HT-29 (cell line): ENCODE data around the gene PTGDS. TPM values are rescaled to one million over a fixed set of nuclear protein-coding genes. Genes with fewer than 3 reads are reported as not detected.

ENCODE experiments used
- DNase-seq: peaks from one replicate; pipeline ENCODE4 v3.0.0-alpha.2; 2015; ENCODE audit warnings: low spot score
- total RNA-seq: library from RNA; depleted of rRNA; stranded (reverse); fragments of >200 nt; shearing (Covaris generic); gene quantifications from 2 replicates; pipeline ENCODE4 v1.2.3, GENCODE V29; 2014

The PTGDS gene
- total RNA-seq, 1 experiment from 2014 or later: not detected

GRCh38 chr9:136972743-136973142 is 4.6 kb upstream of the PTGDS start:
- no peak for DNase-seq

- no peak for DNase-seq
Measured at GRCh38 chr9:136973618-136974617, 3.4 kb upstream of the PTGDS start.

- no peak for DNase-seq
Measured at GRCh38 chr9:136974817-136975535, 2.3 kb upstream of the PTGDS start.

- no peak for DNase-seq
Measured at GRCh38 chr9:136975644-136976043, 1.7 kb upstream of the PTGDS start.

GRCh38 chr9:136977649-136978072 is 357 bp downstream of the PTGDS start:
- no peak for DNase-seq

- DNase-seq: no peak
Measured at GRCh38 chr9:136978073-136978864, 965 bp downstream of the PTGDS start.

- no peak for DNase-seq
Measured at GRCh38 chr9:136978865-136979544, 1.7 kb downstream of the PTGDS start.

- no peak for DNase-seq
Measured at GRCh38 chr9:136979769-136980587, 2.7 kb downstream of the PTGDS start.

- no peak for DNase-seq
Measured at GRCh38 chr9:136980669-136981478, 3.6 kb downstream of the PTGDS start.

- no peak for DNase-seq
Measured at GRCh38 chr9:136981588-136982231, 4.4 kb downstream of the PTGDS start.

- DNase-seq: no peak
Measured at GRCh38 chr9:136982232-136983051, 5.1 kb downstream of the PTGDS start, which contains the start of gene LCNL1. Gene LCNL1 (plus strand): TSS chr9:136982993. CDS start chr9:136983587, 594 bp downstream.

GRCh38 chr9:136983167-136983566 is 5.9 kb downstream of the PTGDS start:
- DNase-seq: no peak

GRCh38 chr9:136983656-136984314 is 6.5 kb downstream of the PTGDS start:
- DNase-seq: no peak

- no peak for DNase-seq
Measured at GRCh38 chr9:136984464-136985026, 7.2 kb downstream of the PTGDS start.

- DNase-seq: no peak
Measured at GRCh38 chr9:136985027-136985602, 7.8 kb downstream of the PTGDS start.

GRCh38 chr9:136985853-136986252 is 8.5 kb downstream of the PTGDS start:
- no peak for DNase-seq

- no peak for DNase-seq
Measured at GRCh38 chr9:136988872-136989271, 11.6 kb downstream of the PTGDS start.
